ENCODE measurements around the gene ACO1.

The ACO1 gene

GRCh38 chr9:32384364-32385151 is at the start of gene ACO1:
Gene ACO1 (plus strand): TSS chr9:32384643. CDS start chr9:32405507, 20,864 bp downstream.
- peak; percentile 60 for DNase-seq (ENCODE audit: extremely low read depth, low read depth)
- TF ChIP-seq CTCF (IDR thresholded peaks at IDR 0.05; ENCODE audit: low read depth, low read length), result no peak

GRCh38 chr9:32334916-32335895 is 49.2 kb upstream of the ACO1 start:
- no peak for TF ChIP-seq CTCF (IDR thresholded peaks at IDR 0.05; ENCODE audit: low read depth, low read length)

GRCh38 chr9:32339424-32339823 is 45.0 kb upstream of the ACO1 start:
- no peak for TF ChIP-seq CTCF (IDR thresholded peaks at IDR 0.05; ENCODE audit: low read depth, low read length)

More at GRCh38 chr9:32334916-32335895, 49.2 kb upstream of the ACO1 start:
- DNase-seq (ENCODE audit: extremely low read depth, low read depth), result no peak

GRCh38 chr9:32340361-32340760 is 44.1 kb upstream of the ACO1 start:
- no peak for TF ChIP-seq CTCF (IDR thresholded peaks at IDR 0.05; ENCODE audit: low read depth, low read length)
- DNase-seq (ENCODE audit: extremely low read depth, low read depth), result no peak

More at GRCh38 chr9:32339424-32339823, 45.0 kb upstream of the ACO1 start:
- DNase-seq (ENCODE audit: extremely low read depth, low read depth), result no peak

- no peak for TF ChIP-seq CTCF (IDR thresholded peaks at IDR 0.05; ENCODE audit: low read depth, low read length)
- no peak for DNase-seq (ENCODE audit: extremely low read depth, low read depth)
Observed at GRCh38 chr9:32344551-32345182, 39.8 kb upstream of the ACO1 start.

GRCh38 chr9:32345243-32345642 is 39.2 kb upstream of the ACO1 start:
- no peak for TF ChIP-seq CTCF (IDR thresholded peaks at IDR 0.05; ENCODE audit: low read depth, low read length)
- no peak for DNase-seq (ENCODE audit: extremely low read depth, low read depth)
